Measurements from ENCODE around the gene SLC51B.
A peak's percentile ranks its signal among the peaks of the same experiment; 100 is the strongest.

SLC51B gene

DNA sequence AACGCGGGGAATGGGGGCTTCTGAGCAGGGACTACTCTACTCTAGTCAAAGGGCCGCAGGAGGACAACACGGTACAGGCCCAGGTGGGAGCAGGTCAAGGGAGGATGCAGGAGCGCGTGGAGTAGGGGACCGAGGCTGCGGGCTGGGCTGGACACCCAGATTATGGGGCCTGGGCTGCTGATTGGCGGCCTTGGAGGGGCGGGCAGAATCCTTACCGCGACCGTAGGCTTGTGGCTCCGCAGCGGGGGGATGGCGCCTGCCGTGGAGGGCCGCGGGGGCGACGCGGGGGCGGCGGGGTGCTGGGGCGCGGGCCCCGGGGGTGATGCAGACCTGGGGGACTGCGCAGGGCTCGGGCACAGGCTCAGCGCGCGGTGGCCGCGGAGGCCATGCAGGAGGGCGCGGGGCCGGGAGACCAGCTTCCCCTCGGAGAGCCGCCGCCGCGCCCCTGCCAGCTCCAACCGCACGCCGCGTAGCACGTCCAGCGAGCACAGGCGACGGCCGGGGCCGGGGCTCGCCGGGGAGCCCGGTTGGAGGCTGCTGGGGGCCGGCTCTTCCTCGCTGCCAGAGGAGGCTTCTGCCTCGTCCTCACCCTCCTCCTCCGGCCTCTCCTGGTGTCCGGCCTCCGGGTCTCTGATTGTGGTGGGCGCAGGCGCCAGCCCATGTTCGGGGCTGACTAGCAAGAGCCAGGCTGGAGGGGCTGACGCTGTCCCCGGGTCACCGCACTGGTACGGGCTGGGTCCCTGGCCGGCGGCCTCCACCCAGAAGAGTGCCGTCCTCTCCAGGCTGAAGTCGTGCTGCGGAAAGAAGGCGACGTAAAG lies 56.9 kb downstream of the SLC51B start:
- H3K36me3 ChIP-seq (ENCODE audit: control insufficient read depth, insufficient read depth, low read length), result peaks cover 6% of the 10 kb centered on the region; the same call in 1 of the 2 replicates
- H3K9me3 ChIP-seq (ENCODE audit: control insufficient read depth, insufficient read depth, low read length), result no peaks in the 10 kb centered on the region
- H3K4me3 ChIP-seq (ENCODE audit: low read depth, low read length), result peak overlapping the region; percentile 63
- H3K9ac ChIP-seq (ENCODE audit: low read depth, low read length), result peak overlapping the region; percentile 36; the same call in 1 of the 2 replicates
- H3K27me3 ChIP-seq (ENCODE audit: control insufficient read depth, insufficient read depth, low read length), result peaks cover 10% of the 10 kb centered on the region; the same call in 1 of the 2 replicates
- no peak overlapping the region for H3K27ac ChIP-seq (ENCODE audit: low read depth, low read length)
- H3K4me1 ChIP-seq (ENCODE audit: control insufficient read depth, insufficient read depth, low read length), result no peaks in the 10 kb centered on the region; the same call in 1 of the 2 replicates

GRCh38 chr15:65102912-65103311 lies 57.7 kb downstream of the SLC51B start:
- Histone ChIP-seq H3K36me3 (ENCODE audit: control insufficient read depth, insufficient read depth, low read length) (peaks cover 6% of the 10 kb centered on the region; the same call in 1 of the 2 replicates), H3K4me3 (ENCODE audit: low read depth, low read length) (no peak overlapping the region), H3K9ac (ENCODE audit: low read depth, low read length) (no peak overlapping the region), H3K27me3 (ENCODE audit: control insufficient read depth, insufficient read depth, low read length) (peaks cover 10% of the 10 kb centered on the region; the same call in 1 of the 2 replicates), H3K27ac (ENCODE audit: low read depth, low read length) (no peak overlapping the region), H3K9me3 (ENCODE audit: control insufficient read depth, insufficient read depth, low read length) (no peaks in the 10 kb centered on the region), H3K4me1 (ENCODE audit: control insufficient read depth, insufficient read depth, low read length) (no peaks in the 10 kb centered on the region; the same call in 1 of the 2 replicates)
